SK-N-SH (cell line): ENCODE results near the gene CDC42SE2. TPM values are rescaled to one million over a fixed set of nuclear protein-coding genes. Genes with fewer than 3 reads are reported as not detected.
"Not testable (repeated sequence)": the region's sequence is repeated elsewhere in the genome, so short reads cannot be mapped to it uniquely, and the experiment has no call there.

Experiments used
- CTCF ChIA-PET: fragments of 300-600, 350-600 bp; formaldehyde crosslinking; extraction: SDS; loops from one replicate; lab custom pipeline; 2021; lab: Yijun Ruan, JAX
- POLR2A ChIA-PET: fragments of 350-600 bp; sonication (Branson Sonifier 250); formaldehyde crosslinking; extraction: SDS; loops from one replicate; lab custom pipeline; 2020; ENCODE audit warnings: antibody characterized with exemption, inconsistent platforms; lab: Yijun Ruan, JAX
- DNase-seq: peaks from one replicate; pipeline ENCODE4 v3.0.0; 2012
- H2AFZ ChIP-seq: fragments of 200-600 bp; sonication (generic); 2 replicates; pipeline ENCODE4 v1.8.1; 2016; ENCODE audit warnings: antibody characterized with exemption, mild to moderate bottlenecking, low read depth
- H3F3A ChIP-seq: fragments of 200-600 bp; sonication (generic); replicated peaks from 2 replicates; pipeline ENCODE3; 2016; ENCODE audit warnings: antibody characterized with exemption, mild to moderate bottlenecking; ENCODE audit not compliant: insufficient read depth
- H3K27ac ChIP-seq, 2 experiments: fragments of 200-500 bp in 1 of 2; fragments of 200-600 bp in 1 of 2; sonication (Bioruptor generic) in 1 of 2; sonication (generic), shearing (Covaris generic) in 1 of 2; 2 replicates each; pipeline versions ENCODE4 v1.5.1 to v1.6.1; 2014 to 2016; ENCODE audit warnings: low read depth in 2 of 2, inconsistent platforms in 1 of 2, low read length in 1 of 2, mild to moderate bottlenecking in 1 of 2, mixed read lengths in 1 of 2
- H3K27me3 ChIP-seq: fragments of 200-600 bp; sonication (generic), shearing (Covaris generic); 2 replicates; pipeline ENCODE4 v1.6.1; 2016; ENCODE audit warnings: mixed run types; ENCODE audit not compliant: insufficient read depth
- H3K36me3 ChIP-seq, 2 experiments: fragments of 200-500 bp in 1 of 2; fragments of 200-600 bp in 1 of 2; sonication (Bioruptor generic) in 1 of 2; sonication (generic) in 1 of 2; replicated peaks in 1 of 2; 2 replicates each; pipeline versions ENCODE3 to v1.5.1; 2014 to 2016; ENCODE audit warnings: low read length in 1 of 2, mild to moderate bottlenecking in 1 of 2; ENCODE audit not compliant: insufficient read depth in 2 of 2, control insufficient read depth in 1 of 2
- H3K4me1 ChIP-seq, 2 experiments: fragments of 200-500 bp in 1 of 2; fragments of 200-600 bp in 1 of 2; sonication (Bioruptor generic) in 1 of 2; sonication (generic), shearing (Covaris generic) in 1 of 2; 2 replicates each; pipeline versions ENCODE4 v1.5.1 to v1.6.1; 2014 to 2016; ENCODE audit warnings: low read depth in 1 of 2, low read length in 1 of 2, mixed run types in 1 of 2; ENCODE audit not compliant: insufficient read depth in 2 of 2, control insufficient read depth in 1 of 2
- H3K4me2 ChIP-seq: fragments of 200-600 bp; sonication (generic), shearing (Covaris generic); 2 replicates; pipeline ENCODE4 v1.6.1; 2017; ENCODE audit warnings: mixed run types
- H3K4me3 ChIP-seq, 2 experiments: fragments of 200-500 bp in 1 of 2; fragments of 200-600 bp in 1 of 2; sonication (Bioruptor generic) in 1 of 2; sonication (generic), shearing (Covaris generic) in 1 of 2; 2 replicates each; pipeline versions ENCODE4 v1.5.1 to v1.8.1; 2014 to 2016; ENCODE audit warnings: low read depth in 2 of 2, inconsistent platforms in 1 of 2, low read length in 1 of 2, mild to moderate bottlenecking in 1 of 2, mixed read lengths in 1 of 2, moderate library complexity in 1 of 2
- H3K79me2 ChIP-seq: fragments of 200-600 bp; sonication (generic); 2 replicates; pipeline ENCODE4 v1.8.1; 2017; ENCODE audit warnings: mild to moderate bottlenecking; ENCODE audit not compliant: insufficient read depth
- H3K9ac ChIP-seq: fragments of 200-600 bp; sonication (generic); 2 replicates; pipeline ENCODE4 v1.6.1; 2017; ENCODE audit warnings: mixed run types
- H3K9me2 ChIP-seq: fragments of 200-600 bp; sonication (generic); 2 replicates; pipeline ENCODE4 v1.6.1; 2017; ENCODE audit warnings: mixed run types
- H3K9me3 ChIP-seq: fragments of 200-600 bp; sonication (generic); 2 replicates; pipeline ENCODE4 v1.6.1; 2017; ENCODE audit warnings: mixed run types, mild to moderate bottlenecking, moderate library complexity
- H4K20me1 ChIP-seq: fragments of 200-600 bp; sonication (generic); 2 replicates; pipeline ENCODE4 v1.6.1; 2017; ENCODE audit warnings: mild to moderate bottlenecking, mixed run types; ENCODE audit not compliant: insufficient read depth
- CTCF ChIP-seq: fragments of 200-600 bp; sonication (generic); IDR thresholded peaks from 2 replicates; pipeline ENCODE4 v1.6.1; 2017; ENCODE audit warnings: antibody characterized with exemption, mild to moderate bottlenecking, moderate library complexity
- EP300 ChIP-seq, 2 experiments: IDR thresholded peaks; 2 replicates each; pipeline versions ENCODE4 v1.4.0 to v1.6.1; 2012; ENCODE audit warnings: borderline replicate concordance in 1 of 2, low read depth in 1 of 2, low read length in 1 of 2
- FOSL2 ChIP-seq: IDR thresholded peaks from 2 replicates; pipeline ENCODE4 v1.4.0; 2012; ENCODE audit warnings: low read depth, mild to moderate bottlenecking, moderate library complexity, borderline replicate concordance
- JUND ChIP-seq: IDR thresholded peaks from 2 replicates; pipeline ENCODE4 v1.4.0; 2012
- MEF2A ChIP-seq: IDR thresholded peaks from 2 replicates; pipeline ENCODE4 v1.4.0; 2012; ENCODE audit warnings: low read depth, borderline replicate concordance
- NFIC ChIP-seq: IDR thresholded peaks from 2 replicates; pipeline ENCODE4 v1.4.0; 2012; ENCODE audit warnings: borderline replicate concordance
- RAD21 ChIP-seq: IDR thresholded peaks from 2 replicates; pipeline ENCODE4 v1.6.1; 2012; ENCODE audit warnings: mild to moderate bottlenecking, low read length
- REST ChIP-seq: IDR thresholded peaks from 2 replicates; pipeline ENCODE4 v1.6.1; 2012; ENCODE audit warnings: mild to moderate bottlenecking, low read depth, low read length, moderate library complexity
- RXRA ChIP-seq: IDR thresholded peaks from 2 replicates; pipeline ENCODE4 v1.4.0; 2012; ENCODE audit warnings: low read depth, mild to moderate bottlenecking, borderline replicate concordance
- SIN3A ChIP-seq: IDR thresholded peaks from 2 replicates; pipeline ENCODE4 v1.6.1; 2012; ENCODE audit warnings: low read depth, mild to moderate bottlenecking, low read length, moderate library complexity, borderline replicate concordance
- ZBTB33 ChIP-seq: IDR thresholded peaks from 2 replicates; pipeline ENCODE4 v1.4.0; 2012; ENCODE audit warnings: low read depth, borderline replicate concordance
- WGBS: methylation state at CpG from one replicate; pipeline ENCODE4 v1.1.6; 2017; ENCODE audit warnings: low lambda C conversion rate; 5-methylcytosine and 5-hydroxymethylcytosine counted together
- polyA plus RNA-seq, 3 experiments: library from polyadenylated mRNA; depleted of rRNA; stranded (reverse); fragments of >200 nt; gene quantifications; 2 replicates each; pipeline ENCODE4 v1.2.3, GENCODE V29; 2012

CDC42SE2 gene
- polyA plus RNA-seq, 1 of the 3 experiments (the other 2 are of a cell fraction): 8.6 TPM

- no peak overlapping the region for H3K4me3 ChIP-seq
- POLR2A ChIA-PET: interaction anchor here (0.7 kb wide), 1 partner anchor 28 kb away, joined by 3 read pairs; no protein-coding TSS in a partner anchor
- no peak overlapping the region for H3K27ac ChIP-seq
- H3F3A ChIP-seq: peaks cover 10% of the 10 kb centered on the region
- 96% methylated on average over 5 of the region's 5 CpGs for WGBS
- H3K27me3 ChIP-seq: no peaks in the 10 kb centered on the region
- CTCF ChIA-PET: interaction anchor here (0.7 to 1.6 kb wide), 2 partner anchors 15 to 39 kb away, joined by 3 read pairs; no protein-coding TSS in a partner anchor
- H2AFZ ChIP-seq: no peak overlapping the region
- no peak for DNase-seq
- H3K9me3 ChIP-seq: no peaks in the 10 kb centered on the region
- H3K36me3 ChIP-seq: peaks cover 0 to 8% of the 10 kb centered on the region in 2 experiments
- H3K9me2 ChIP-seq: no peaks in the 10 kb centered on the region; the same call in 1 of the 2 replicates
- peaks cover 32% of the 10 kb centered on the region for H4K20me1 ChIP-seq
- H3K4me2 ChIP-seq: no peak overlapping the region
- no peak overlapping the region for H3K9ac ChIP-seq
- no peak for TF ChIP-seq REST
- no peak for TF ChIP-seq CTCF
- TF ChIP-seq JUND: no peak
- TF ChIP-seq RXRA: no peak
- no peak for TF ChIP-seq RAD21
- TF ChIP-seq FOSL2: no peak
- no peak for TF ChIP-seq EP300 (IDR thresholded peaks at IDR 0.05; ENCODE audit: borderline replicate concordance in 1 of 2, low read depth in 1 of 2, low read length in 1 of 2)
- no peak for TF ChIP-seq MEF2A
- no peak for TF ChIP-seq NFIC
- no peak for TF ChIP-seq SIN3A
- TF ChIP-seq ZBTB33: no peak
- peaks cover 3 to 16% of the 10 kb centered on the region in 2 experiments; a peak in 3 of 4 replicates for H3K4me1 ChIP-seq
- H3K79me2 ChIP-seq: peaks cover 89% of the 10 kb centered on the region
Measured at GRCh38 chr5:131330031-131330430, 66.2 kb downstream of the CDC42SE2 start.

GRCh38 chr5:131335756-131336155 is 71.9 kb downstream of the CDC42SE2 start:
- H3K9me2 ChIP-seq, POLR2A ChIA-PET, H3K27ac ChIP-seq, H3K4me2 ChIP-seq, CTCF ChIA-PET, H3K9ac ChIP-seq, H3K4me1 ChIP-seq, DNase-seq, H4K20me1 ChIP-seq, H3K27me3 ChIP-seq, H2AFZ ChIP-seq, H3F3A ChIP-seq, H3K4me3 ChIP-seq, H3K9me3 ChIP-seq: not testable (repeated sequence)
- peaks cover 0 to 16% of the 10 kb centered on the region in 2 experiments for H3K36me3 ChIP-seq
- H3K79me2 ChIP-seq: peaks cover 92% of the 10 kb centered on the region
- WGBS: 92% methylated on average over 4 of the region's 4 CpGs

- H3K9me2 ChIP-seq, H3K27ac ChIP-seq, DNase-seq, H3F3A ChIP-seq, H3K4me2 ChIP-seq, CTCF ChIA-PET, POLR2A ChIA-PET, H3K27me3 ChIP-seq, H3K4me3 ChIP-seq, H3K4me1 ChIP-seq, H3K9me3 ChIP-seq, H4K20me1 ChIP-seq, H3K9ac ChIP-seq, H2AFZ ChIP-seq: not testable (repeated sequence)
- peaks cover 88% of the 10 kb centered on the region for H3K79me2 ChIP-seq
- WGBS: 95% methylated on average over 12 of the region's 12 CpGs
- peaks cover 0 to 16% of the 10 kb centered on the region in 2 experiments for H3K36me3 ChIP-seq
Measured at GRCh38 chr5:131336801-131337200, 72.9 kb downstream of the CDC42SE2 start.
